AML-193 (cell line): ENCODE measurements around the gene FAM89A.
"Not testable (repeated sequence)": the region's sequence is repeated elsewhere in the genome, so short reads cannot be mapped to it uniquely, and the experiment has no call there.

ENCODE experiments used
- DNase-seq, 2 experiments: peaks; one replicate each; lab custom pipeline; 2025; lab: John Stamatoyannopoulos, UW

FAM89A gene

DNA sequence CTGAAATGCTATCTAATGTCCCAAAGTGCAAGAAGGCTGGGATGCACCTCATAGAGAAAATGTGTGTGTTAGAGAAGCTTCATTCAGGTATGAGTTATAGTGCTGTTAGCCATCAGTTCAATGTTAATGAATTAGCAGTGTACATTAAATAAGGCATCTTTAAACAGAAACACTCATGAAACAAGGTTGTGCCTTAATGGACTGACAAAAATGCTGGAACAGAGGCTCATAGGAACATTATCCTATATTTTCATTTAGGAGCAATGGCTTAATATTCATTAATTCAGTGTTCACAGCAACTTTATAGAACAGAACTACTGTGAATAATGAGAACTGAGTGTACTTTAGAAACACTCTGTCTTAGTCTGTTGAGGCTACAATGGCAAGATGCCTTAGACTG lies 15.2 kb upstream of the FAM89A start:
- DNase-seq, result no peak

DNA sequence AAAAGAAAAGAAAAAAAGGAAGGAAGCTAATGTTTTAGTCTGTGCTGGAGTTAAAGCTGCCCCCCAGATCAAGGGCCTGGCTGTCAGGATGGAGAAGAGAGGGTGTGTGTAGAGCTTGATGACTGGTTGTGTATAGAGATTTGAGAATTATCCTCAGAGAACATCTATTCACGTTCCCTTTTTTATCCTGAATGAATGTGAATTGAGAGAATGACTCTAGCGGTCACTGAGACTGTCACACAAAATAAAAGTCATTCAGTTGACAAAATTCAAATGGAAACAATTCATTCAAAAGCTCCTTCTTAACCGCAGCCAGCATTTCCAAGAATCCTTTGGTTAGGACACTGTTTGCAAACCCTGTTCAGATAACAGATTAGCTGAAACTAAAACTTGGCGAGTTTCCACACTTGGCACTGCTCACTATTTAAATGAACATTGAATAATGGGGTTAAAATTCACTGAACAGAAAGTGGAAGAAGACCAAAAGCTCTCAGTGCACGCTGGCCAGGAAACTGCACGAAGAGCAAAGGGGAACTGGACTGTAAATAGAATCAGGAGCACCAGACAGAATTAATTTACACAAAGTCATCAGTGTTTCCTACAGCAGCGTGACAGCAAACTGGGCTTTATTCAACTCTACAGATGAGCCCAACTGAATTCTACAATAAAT lies 13.6 kb upstream of the FAM89A start:
- DNase-seq, result peak; percentile 56 to 61

DNA sequence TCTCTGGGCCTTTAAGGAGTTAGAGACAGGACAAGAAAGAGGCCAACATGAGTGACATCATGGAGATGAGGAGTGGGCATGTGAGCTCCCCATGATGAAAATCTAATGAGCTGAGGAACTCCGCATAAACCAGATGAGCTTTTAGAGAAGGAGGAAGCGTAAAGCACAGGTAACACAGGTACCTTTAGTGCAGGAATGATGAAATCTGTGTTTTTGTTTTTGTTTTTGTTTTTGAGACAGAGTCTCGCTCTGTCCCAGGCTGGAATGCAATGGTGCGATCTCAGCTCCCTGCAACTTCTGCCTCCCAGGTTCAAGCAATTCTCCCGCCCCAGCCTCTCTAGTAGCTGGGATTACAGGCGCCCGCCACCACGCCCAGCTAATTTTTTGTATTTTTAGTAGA lies 12.7 kb upstream of the FAM89A start:
- DNase-seq, result no peak

DNA sequence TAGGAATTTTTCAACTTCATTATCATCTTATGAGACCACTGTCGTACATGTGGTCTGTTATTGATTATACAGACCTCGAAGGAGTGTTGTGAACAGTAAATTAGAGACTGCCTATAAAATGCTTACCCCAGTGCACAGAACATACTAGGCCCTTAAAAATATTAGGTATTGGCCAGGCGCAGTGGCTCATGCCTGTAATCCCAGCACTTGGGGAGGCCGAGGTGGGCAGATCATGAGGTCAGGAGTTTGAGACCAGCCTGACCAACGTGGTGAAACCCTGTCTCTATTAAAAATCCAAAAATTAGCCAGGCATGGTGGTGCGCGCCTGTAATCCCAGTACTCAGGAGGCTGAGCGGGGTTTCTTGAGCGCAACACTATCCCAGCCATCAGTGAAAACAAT lies 10.9 kb upstream of the FAM89A start:
- DNase-seq, result not testable (repeated sequence)

DNA sequence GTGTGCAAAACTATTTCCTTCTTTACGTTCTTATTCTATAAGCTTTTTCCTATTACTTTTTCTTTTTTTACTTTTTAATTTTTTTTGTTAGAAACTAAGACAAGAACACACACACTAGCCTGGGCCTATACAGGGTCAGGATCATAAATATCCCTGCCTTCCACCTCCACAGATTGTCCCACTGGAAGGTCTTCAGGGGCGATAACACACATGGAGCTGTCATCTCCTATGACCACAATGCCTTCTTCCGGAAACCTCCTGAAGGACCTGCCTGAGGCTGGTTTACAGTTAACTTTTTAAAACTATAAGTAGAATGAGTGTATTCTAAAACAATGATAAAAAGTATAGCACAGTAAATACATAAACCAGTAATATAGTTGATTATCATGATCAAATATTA lies 10.3 kb upstream of the FAM89A start:
- DNase-seq, result no peak

DNA sequence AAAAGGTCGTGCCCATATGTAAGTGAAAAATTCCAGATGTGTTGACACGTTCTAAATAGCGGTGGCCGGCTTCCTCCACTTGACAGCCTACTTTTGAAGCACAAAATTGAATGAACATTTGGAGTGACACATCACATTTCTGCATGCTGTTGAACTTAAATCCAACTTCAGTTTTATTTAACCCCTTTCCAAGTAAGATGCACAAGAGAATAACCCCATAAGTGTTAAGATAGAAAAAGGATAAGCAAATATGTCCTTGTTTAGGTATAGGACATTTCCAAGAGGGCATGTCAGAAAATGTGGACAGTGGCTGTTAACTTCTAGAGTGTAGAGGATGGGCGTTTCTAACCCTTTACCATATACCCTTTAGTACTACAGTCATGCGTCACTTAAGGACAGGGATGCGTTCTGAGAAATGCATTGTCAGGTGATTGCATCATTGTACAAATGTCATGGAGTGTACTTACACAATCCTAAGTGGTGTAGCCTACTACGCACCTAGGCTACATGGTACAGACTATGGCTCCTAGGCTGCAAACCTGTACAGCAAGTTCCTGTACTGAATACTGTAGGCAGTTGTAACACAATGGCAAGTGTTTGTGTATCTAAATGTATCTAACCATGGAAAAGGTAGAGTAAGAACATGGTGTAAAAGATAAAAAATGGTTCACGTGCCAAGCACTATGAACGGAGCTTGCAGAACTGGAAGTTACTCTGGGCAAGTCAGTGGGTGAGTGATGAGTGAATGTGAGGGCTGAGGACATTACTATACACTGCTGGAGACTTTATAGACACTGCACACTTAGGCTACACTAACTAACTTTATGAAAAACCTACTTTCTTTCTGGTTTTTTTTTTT lies 9.3 kb upstream of the FAM89A start:
- DNase-seq, result no peak

DNA sequence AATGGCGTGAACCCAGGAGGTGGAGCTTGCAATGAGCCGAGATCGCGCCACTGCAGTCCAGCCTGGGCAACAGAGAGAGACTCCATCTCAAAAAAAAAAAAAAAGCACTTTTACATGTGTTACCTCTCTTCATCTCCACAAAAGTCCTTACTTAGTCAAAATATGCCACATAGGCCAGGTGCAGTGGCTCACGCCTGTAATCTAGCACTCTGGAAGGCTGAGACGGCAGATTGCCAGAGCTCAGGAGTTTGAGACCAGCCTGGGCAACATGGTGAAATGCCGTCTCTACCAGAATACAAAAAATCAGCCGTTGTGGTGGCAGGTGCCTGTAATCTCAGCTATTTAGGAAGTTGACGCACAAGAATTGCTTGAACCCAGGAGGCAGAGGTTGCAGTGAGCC lies 8.4 kb upstream of the FAM89A start:
- DNase-seq, result not testable (repeated sequence)

DNA sequence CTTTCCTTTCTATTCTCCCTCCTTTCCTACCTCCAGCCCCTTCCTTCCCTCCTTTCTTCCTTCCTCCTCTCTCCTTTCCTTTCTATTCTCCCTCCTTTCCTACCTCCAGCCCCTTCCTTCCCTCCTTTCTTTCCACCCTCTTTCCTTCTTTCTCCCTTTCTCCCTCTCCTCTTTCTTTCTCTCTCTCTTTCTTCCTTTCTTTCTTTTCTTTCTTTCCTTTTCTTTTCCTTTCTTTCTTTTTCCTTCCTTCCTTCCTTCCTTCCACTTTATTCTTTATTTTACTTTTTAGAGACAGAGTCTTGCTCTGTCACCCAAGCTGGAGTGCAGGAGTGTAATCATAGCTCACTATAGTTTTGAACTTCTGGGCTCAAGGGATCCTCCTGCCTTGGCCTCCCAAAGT lies 7.5 kb upstream of the FAM89A start:
- DNase-seq, result not testable (repeated sequence)

DNA sequence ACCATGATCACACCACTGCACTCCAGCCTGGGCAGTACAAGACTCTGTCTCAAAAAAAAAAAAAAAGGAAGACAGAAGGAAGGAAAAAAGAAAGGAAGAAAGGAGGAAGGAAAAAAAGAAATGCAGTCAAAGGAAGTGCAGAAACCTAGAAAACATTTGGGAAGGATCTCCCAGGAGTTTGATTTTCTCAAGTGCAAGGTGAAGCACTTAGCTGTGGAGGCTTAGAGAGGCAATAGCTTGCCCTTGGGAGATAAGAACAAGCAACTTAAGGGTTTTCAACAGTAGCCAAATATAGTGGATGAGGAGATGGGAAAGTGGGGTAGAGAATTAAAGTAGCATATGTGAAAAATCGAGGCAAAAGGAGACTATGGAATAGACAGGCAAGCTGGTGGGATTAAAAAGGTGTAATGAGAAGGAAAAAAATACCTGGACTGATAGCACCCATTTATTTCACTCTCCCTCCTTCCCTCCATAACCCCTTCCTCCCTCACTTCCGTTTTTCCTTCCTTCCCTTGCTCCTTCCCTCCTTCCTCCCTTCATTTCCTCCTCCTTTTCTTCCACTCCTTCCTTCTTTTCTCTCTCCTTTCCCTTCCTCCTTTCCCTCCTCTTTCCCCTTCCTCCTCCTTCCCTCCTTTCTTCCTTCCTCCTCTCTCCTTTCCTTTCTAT lies 6.8 kb upstream of the FAM89A start:
- no peak for DNase-seq

DNA sequence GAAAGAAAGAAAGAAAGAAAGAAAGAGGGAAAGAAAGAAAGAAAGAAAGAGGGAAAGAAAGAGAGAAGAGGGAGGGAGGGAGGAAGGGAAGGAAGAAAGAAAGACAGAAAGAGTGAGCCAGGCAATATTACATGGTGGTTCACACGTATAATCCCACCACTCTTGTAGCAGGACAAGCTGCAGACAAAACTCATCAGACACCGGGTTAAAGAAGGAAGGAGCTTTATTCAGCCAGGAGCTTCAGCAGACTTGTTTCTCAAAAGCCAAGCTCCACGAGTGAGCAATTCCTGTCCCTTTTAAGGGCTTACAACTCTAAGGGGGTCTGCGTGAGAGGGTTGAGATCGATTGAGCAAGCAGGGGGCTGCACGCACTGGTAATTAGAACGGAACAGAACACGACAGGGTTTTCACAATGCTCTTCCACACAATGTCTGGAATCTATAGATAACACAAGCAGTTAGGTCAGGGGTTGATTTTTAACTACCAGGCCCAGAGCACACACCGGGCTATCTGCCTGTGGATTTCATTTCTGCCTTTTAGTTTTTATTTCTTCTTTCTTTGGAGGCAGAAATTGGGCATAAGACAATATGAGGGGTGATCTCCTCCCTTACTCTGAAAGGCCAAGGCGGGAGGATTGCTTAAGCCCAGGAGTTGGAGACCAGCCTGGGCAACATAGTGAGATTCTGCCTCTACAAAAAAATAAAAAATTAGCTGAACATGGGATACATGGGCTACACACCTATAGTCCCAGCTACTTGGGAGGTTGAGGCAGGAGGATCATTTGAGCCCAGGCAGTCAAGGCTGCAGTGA lies 6.1 kb upstream of the FAM89A start:
- not testable (repeated sequence) for DNase-seq

DNA sequence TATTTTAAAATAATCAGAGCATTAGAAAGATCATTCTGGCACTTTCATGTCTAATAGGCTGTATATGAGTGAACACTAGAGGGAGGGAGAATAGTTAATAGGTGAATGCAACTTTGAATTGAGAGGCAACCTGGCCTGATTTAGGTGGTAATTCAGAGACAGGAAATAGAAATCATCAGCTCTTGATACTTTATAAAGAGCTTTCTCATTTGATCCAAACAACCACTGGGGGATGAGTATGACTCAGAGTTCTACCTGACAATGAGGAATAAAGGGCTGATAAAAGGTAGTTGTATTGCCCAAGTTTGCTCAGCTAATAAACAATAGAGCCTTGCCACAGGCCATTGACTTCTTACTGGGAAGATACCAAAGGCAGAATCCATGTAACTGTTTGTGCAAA lies 5.2 kb upstream of the FAM89A start:
- no peak for DNase-seq

DNA sequence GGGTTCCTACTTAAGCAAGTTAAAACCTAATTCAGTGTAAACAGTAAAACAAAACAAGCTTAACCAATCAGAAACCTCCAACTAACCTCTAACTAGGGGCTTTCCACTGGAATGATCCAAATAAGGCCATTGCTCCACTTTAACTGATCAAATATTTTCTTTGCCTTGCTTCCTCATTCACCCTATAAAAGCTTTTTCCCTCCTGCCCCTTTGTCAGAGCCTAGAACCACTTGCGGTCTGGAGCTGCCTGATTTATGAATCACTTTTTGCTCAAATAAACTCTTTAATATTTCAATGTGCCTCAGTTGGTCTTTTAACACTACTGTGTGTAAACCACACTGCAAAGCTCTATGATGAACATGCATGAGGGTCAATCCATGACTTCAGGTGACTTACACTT lies 4.5 kb upstream of the FAM89A start:
- no peak for DNase-seq

DNA sequence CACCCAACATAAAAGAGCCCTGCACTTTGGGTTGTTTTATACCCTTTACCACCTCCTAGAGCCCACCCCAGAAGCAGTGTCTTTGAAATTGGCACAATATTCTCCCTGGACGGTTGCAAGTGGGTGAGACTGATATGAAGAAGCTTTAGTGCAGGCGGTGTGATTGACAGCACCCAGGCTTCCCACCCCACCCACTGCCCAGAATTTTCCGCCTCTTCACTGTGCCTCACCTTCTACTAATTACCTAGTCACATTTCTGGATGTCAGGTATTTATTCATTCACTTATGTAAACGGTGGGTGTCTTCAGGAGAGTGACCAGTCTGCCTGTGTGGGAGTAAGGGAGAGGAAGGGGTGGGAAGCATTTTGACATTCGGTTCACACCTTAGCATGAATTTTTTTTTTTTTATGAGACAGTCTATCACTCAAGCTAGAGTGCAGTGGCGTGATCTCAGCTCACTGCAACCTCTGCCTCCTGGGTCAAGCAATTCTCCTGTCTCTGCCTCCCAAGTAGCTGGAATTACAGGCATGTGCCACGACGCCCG lies 1.7 kb upstream of the FAM89A start:
- DNase-seq, result no peak

DNA sequence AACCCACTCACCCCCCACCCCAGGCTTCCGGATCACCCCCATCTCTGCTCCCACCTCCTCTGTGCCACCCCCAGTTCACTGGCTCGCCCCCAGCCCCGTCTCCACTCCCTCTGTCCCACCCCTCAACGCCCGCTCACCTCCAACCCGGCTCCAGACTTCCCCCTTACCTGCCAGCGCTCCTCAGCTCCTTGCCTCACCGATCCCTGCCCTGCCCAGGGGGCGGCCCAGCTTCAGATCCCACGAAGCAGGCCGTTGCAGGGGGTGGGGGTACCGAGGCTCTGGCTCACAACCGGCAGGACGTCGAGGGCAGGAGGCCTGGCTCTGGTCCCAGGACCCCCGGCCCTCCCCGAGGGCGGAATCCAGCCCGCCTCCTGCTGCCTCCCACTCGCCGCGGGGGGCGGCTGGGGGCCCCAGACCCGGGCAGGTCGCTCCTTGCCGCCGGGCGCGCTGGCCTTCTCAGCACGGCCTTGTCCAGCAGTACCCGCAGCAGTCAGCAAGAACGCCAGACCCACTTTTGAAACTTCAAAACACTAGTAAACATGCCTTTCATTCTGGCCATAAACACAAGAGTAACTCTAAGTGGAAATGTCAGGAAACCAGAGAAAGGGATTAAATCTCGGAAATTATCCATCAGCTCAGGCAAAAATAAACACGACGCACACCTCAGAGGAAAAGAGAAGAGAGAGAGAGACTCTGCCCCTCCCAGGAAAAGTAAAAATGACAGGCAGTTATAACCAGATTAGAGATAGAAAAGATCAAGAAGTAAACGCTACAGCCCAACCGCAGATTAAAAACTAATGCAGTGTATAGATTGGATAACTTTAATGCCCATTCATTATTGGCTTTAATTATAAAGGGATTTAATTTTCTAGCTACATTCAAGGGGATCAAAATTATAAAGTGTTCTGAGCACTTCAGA lies 1.0 kb upstream of the FAM89A start:
- DNase-seq, result no peak

DNA sequence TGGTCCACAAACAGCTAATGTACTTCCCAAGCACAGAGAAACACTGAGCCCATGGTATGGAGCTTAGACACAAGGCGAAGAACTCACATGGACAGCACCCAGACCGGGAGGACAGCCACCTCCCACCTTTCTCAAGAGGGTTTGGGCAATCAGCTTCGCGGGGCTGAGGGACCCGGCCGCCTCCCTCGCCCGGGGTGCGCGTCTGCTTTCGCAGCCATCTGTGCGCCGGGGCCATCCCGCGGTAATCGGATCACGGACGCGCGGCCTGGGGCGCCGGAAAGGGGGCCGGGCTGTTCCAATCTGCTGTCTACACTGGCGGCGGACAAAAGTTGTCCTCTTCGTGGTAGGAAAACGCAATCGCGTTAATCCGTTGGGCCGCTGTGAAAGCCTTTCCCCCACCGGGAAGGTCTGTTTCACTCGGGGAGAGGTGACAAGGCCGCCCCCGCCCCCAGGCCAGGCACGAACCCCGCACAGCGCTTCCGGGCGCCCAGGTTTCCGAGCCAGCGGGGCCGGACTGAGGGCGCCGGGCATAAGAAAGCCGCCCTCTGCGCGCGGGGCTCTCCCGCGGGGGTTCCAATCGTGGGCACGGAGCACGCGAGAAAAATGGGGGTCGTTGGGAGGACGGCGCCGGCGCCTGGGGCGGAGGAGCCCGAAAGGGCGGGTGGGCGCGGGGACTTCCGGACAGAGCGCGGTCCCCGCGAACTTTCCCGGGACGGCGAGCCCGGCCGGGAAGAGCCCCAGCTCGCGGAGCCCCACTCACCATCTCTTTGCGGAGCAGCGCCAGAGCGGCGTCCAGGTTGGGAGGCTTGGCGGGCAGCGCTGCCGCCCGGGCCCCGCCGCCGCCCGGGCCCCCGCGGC lies 664 bp downstream of the FAM89A start:
- DNase-seq, result peak; percentile 16 to 18

DNA sequence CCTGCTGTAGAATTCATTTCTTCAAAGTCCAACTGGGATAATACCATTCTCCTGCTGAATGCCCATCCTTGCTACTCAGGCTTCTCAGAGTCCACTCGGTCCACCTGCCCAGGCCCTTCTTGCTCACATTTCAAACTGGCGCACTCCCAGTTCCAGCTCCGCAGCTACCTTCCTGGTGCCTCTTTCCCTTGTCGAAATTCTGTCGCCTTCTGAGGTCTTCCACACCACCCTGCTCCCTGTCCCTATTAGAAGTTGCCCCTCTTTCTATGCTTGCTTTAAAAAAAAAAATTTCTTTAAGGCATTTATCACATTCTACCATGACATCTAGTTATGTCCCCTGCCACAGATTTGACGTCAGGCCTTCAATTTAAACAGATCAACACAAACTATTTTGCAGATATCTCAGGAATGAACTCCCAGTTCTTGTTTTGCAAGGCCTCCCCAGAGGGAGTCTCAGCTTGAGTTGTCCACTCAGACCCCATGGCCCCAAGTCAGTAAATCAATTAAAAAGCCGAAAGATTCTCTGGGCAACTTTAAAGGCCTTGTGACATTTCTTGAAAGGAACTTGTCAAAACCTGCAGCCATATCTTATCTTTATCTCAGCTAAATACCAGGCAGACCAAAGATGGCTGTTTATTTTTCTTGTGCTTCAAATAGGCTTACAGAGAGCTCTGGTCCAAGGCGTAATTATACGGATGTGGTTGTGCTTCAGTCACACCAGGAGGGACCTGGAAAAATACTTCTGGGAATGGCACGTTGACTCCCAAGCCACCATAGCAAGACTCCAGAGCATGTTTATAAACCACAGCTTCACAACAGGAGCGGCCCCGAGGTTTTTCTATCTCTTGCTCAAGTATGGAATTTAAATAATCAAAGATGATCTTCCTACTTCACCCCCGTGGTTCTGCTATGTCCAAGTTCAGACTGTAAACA lies 2.2 kb downstream of the FAM89A start:
- DNase-seq, result no peak

DNA sequence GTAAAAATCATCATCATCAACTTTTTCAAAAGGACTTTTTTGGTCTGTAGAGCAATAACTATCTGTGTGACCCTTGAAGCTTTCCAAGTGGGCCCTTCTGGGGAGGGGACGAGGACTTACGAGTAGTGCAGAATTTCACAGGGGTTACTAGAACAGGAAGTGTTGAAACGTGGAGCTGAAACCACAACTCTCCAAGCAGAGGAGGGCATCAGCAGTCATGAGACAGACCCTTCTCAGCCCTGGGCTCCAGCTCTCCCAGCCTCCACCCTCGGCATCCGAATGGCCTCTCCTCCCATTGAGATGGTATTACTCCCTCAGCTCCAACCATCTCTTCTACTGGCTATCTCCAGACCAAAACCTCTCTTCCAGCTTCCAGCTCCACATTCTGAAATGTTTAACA lies 3.6 kb downstream of the FAM89A start:
- peak; percentile 67 to 80 for DNase-seq

DNA sequence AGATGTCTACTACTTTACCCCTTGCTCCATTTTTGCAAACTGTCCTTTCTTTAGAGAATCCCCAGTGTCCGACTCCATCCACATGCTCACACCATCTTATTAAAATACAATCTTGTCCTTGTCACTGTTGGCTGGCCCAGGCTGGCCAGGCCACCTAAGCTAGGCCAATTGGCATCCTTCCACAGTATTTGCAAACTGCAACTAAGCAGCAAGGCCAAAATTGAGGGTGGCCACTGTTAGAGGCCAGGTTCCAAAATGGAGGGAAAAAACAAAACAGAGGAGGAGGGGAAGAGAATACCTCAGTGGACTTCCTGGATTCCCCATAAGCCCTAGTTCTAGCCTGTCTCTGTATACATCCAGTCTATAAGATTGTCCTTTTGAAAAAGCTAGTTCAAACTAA lies 4.3 kb downstream of the FAM89A start:
- DNase-seq, result peak in 1 of 2 experiments; percentile 8

DNA sequence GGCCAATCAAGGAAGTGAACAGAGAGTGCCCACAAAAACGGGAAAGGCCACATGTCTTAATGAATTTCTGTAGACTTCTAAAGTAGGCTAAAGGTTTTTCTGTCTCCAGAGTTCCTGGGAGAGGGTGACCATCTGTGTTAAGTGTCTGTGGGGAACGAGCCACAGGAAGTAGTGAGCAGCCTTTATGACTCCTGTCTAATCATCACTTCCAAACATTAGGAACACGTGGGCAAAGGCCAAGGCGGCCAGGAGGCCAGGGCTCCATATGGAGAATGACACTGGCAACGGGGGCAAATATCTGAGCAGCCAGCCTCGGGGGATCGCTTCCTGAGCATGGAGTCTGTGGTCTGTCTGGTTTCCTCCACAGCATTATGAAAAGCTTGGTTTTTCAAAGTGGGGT lies 7.1 kb downstream of the FAM89A start:
- no peak for DNase-seq
